ENCODE data around the gene TNFRSF19.

The TNFRSF19 gene

DNA sequence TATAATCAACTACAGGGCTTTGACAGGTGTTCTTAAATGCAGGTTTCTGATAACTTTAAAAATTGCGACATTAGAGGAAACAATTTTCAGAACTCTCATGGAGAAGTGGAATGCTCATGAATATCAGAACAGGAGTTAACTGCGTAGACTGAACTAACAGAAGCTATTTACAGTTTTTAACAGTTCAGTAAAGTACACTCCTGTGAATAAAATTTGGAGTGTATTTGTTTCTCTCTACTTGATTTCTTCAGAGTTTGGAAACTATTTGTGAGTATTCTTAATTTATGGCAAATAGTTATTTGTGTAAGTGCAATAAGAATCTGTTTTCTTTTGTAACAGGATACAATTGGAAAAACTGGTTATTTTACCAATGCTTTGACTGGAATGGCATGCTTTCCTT lies 114.4 kb downstream of the TNFRSF19 start:
- TF ChIP-seq, protein P1, sequence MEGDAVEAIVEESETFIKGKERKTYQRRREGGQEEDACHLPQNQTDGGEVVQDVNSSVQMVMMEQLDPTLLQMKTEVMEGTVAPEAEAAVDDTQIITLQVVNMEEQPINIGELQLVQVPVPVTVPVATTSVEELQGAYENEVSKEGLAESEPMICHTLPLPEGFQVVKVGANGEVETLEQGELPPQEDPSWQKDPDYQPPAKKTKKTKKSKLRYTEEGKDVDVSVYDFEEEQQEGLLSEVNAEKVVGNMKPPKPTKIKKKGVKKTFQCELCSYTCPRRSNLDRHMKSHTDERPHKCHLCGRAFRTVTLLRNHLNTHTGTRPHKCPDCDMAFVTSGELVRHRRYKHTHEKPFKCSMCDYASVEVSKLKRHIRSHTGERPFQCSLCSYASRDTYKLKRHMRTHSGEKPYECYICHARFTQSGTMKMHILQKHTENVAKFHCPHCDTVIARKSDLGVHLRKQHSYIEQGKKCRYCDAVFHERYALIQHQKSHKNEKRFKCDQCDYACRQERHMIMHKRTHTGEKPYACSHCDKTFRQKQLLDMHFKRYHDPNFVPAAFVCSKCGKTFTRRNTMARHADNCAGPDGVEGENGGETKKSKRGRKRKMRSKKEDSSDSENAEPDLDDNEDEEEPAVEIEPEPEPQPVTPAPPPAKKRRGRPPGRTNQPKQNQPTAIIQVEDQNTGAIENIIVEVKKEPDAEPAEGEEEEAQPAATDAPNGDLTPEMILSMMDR (IDR thresholded peaks at IDR 0.05; ENCODE audit: insufficient read depth, low read length, poor library complexity, severe bottlenecking) = no peak
- H3K4me3 ChIP-seq (replicated peaks; ENCODE audit: low read depth, low read length) = no peak overlapping the region
- no peaks in the 10 kb centered on the region for H3K27me3 ChIP-seq (replicated peaks; ENCODE audit: control insufficient read depth, insufficient read depth, low read length)
- DNase-seq (ENCODE audit: extremely low read depth, insufficient read length) = no peak
- H3K36me3 ChIP-seq (ENCODE audit: control insufficient read depth, insufficient read depth, low read length) = no peaks in the 10 kb centered on the region

GRCh38 chr13:23685416-23685815 lies 115.2 kb downstream of the TNFRSF19 start:
- TF ChIP-seq, protein P1 (IDR thresholded peaks at IDR 0.05; ENCODE audit: insufficient read depth, low read length, poor library complexity, severe bottlenecking) = no peak
- no peak overlapping the region for H3K4me3 ChIP-seq (replicated peaks; ENCODE audit: low read depth, low read length)
- no peaks in the 10 kb centered on the region for H3K27me3 ChIP-seq (replicated peaks; ENCODE audit: control insufficient read depth, insufficient read depth, low read length)

GRCh38 chr13:23686948-23687347 lies 116.7 kb downstream of the TNFRSF19 start:
- TF ChIP-seq, protein P1 (IDR thresholded peaks at IDR 0.05; ENCODE audit: insufficient read depth, low read length, poor library complexity, severe bottlenecking) = no peak
- H3K27me3 ChIP-seq (replicated peaks; ENCODE audit: control insufficient read depth, insufficient read depth, low read length) = no peaks in the 10 kb centered on the region
- no peak for DNase-seq (ENCODE audit: extremely low read depth, insufficient read length)
- no peaks in the 10 kb centered on the region for H3K36me3 ChIP-seq (ENCODE audit: control insufficient read depth, insufficient read depth, low read length)
- no peak overlapping the region for H3K4me3 ChIP-seq (replicated peaks; ENCODE audit: low read depth, low read length)

More at GRCh38 chr13:23685416-23685815, 115.2 kb downstream of the TNFRSF19 start:
- no peaks in the 10 kb centered on the region for H3K36me3 ChIP-seq (ENCODE audit: control insufficient read depth, insufficient read depth, low read length)
- DNase-seq (ENCODE audit: extremely low read depth, insufficient read length) = no peak

- TF ChIP-seq, protein P1 (IDR thresholded peaks at IDR 0.05; ENCODE audit: insufficient read depth, low read length, poor library complexity, severe bottlenecking) = no peak
- Histone ChIP-seq H3K4me3 (replicated peaks; ENCODE audit: low read depth, low read length) (no peak overlapping the region), H3K27me3 (replicated peaks; ENCODE audit: control insufficient read depth, insufficient read depth, low read length) (no peaks in the 10 kb centered on the region), H3K36me3 (ENCODE audit: control insufficient read depth, insufficient read depth, low read length) (no peaks in the 10 kb centered on the region)
- no peak for DNase-seq (ENCODE audit: extremely low read depth, insufficient read length)
These were observed 117.4 kb downstream of the TNFRSF19 start for GRCh38 chr13:23687614-23688013.

GRCh38 chr13:23688336-23688735 lies 118.1 kb downstream of the TNFRSF19 start:
- no peaks in the 10 kb centered on the region for H3K27me3 ChIP-seq (replicated peaks; ENCODE audit: control insufficient read depth, insufficient read depth, low read length)
- no peak for DNase-seq (ENCODE audit: extremely low read depth, insufficient read length)
- no peak overlapping the region for H3K4me3 ChIP-seq (replicated peaks; ENCODE audit: low read depth, low read length)
- TF ChIP-seq, protein P1 (IDR thresholded peaks at IDR 0.05; ENCODE audit: insufficient read depth, low read length, poor library complexity, severe bottlenecking) = no peak
- H3K36me3 ChIP-seq (ENCODE audit: control insufficient read depth, insufficient read depth, low read length) = no peaks in the 10 kb centered on the region

GRCh38 chr13:23690668-23691067 lies 120.5 kb downstream of the TNFRSF19 start:
- no peak overlapping the region for H3K4me3 ChIP-seq (replicated peaks; ENCODE audit: low read depth, low read length)
- no peak for DNase-seq (ENCODE audit: extremely low read depth, insufficient read length)
- no peaks in the 10 kb centered on the region for H3K27me3 ChIP-seq (replicated peaks; ENCODE audit: control insufficient read depth, insufficient read depth, low read length)
- H3K36me3 ChIP-seq (ENCODE audit: control insufficient read depth, insufficient read depth, low read length) = no peaks in the 10 kb centered on the region
- TF ChIP-seq, protein P1 (IDR thresholded peaks at IDR 0.05; ENCODE audit: insufficient read depth, low read length, poor library complexity, severe bottlenecking) = no peak

Measured in GM06990 (cell line).